Renal cortex interstitium (tissue), 11 donors: ENCODE results near the gene DLGAP3. TPM values are rescaled to one million over a fixed set of nuclear protein-coding genes. Genes with fewer than 3 reads are reported as not detected.

ENCODE experiments used
- DNase-seq, 11 donors: peaks; one replicate each; pipeline ENCODE4 v3.0.0-alpha.2; 2013; ENCODE audit warnings: low read depth in 9 of 11, low spot score in 4 of 11; ENCODE audit errors: extremely low read depth in 1 of 11
- polyA plus RNA-seq, 3 donors: library from polyadenylated mRNA; unstranded; fragments of 120-200 nt; gene quantifications; one replicate each; pipeline ENCODE4 v1.2.1, GENCODE V29; 2013; ENCODE audit not compliant: insufficient read length in 3 of 3

Gene DLGAP3
- polyA plus RNA-seq, 3 donors: 1.4 to 3.0 (median 2.5) TPM

DNA sequence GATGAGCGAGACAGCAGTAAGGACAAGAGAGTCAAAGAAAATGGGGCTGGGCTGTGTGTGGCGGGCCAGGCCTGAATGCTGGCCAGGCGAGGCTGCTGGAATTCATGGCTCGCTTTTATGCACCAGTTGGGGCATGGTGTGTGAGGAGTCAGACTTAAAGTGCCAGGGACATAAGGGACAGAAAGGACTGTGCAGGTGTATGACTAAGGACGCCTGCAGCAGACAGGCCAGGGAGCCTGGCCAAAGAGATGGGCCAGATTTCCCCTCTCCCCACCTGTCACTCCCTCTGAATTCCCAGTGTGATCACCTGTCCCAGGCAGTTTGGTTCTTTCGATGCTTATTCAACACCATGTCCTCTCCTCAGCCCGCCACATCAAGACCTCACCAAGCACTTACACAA, 53.0 kb downstream of the DLGAP3 start:
- no peak for DNase-seq

GRCh38 chr1:34874296-34874952, 55.0 kb downstream of the DLGAP3 start:
- no peak for DNase-seq

DNA sequence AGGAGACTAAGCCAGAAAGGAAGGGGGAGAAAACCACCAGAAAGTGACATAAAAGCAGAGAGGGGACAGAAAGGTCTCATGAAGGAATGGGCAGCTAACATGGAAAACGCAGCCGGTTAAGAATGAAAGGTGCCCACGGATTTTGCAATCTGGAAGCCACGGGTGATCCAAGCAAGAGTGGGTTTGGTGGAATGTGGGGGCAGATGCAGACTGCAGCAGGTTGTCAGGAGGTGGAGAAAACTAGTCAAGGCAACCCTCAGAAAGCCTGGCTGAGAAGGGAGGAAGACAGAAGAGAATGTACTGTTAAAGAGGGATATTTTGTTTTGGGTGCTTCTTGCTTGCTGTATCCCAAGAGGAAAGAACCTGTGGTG, 57.3 kb downstream of the DLGAP3 start:
- DNase-seq: no peak

DNA sequence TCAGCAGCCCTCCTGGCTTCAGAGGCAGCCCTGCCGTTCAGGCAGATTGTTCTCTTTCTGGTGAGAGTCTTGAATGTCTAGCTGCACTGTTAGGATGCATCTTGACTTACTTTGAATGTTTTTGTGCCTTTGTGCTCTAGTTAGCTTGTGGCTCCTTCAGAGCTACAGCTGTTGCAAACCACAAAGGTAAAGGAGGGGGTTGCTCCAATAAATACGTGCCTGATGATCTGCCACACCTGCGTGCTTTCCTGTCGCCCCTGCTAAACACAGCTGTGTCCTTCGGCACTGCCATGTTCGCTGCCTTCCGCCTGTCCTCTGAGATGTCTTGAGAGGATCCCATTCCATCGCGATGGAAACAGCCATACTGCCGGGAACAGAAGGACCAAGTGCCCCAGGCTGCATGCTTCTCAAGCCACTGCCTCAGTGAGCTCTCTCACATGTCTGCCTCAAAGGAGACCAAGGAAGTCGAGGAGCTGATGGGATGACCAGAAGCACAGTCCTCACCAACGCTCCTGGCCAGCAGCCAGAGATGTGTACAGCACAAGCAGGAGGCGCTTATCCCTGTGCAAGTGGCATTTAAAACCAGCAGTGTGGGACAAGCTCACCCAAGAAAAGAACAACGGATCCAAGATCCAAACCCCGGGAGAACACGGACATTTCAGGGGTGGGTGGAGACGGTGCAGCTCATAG, 57.9 kb downstream of the DLGAP3 start:
- DNase-seq: no peak

DNA sequence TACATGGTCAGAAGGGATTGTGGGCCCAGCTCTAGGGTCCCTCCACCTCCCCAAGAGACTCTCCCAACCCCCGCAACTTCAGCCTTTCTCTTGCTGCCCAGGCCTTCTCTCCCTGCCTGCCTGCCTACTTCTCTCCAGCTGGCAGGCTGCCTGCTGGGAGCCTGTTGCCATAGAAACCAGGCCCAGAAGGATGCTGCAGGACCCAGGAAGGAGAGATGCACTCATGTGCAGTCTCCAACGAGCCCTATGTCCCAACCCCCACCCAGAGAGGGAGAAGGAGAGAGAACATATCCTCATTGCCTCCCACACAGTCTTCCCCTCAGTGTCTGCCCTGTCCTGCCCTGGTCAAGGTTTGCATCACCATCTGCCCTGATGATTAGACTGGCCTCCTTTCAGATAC, 59.1 kb downstream of the DLGAP3 start:
- DNase-seq: no peak

GRCh38 chr1:34869760-34870159, 59.7 kb downstream of the DLGAP3 start:
- no peak for DNase-seq

DNA sequence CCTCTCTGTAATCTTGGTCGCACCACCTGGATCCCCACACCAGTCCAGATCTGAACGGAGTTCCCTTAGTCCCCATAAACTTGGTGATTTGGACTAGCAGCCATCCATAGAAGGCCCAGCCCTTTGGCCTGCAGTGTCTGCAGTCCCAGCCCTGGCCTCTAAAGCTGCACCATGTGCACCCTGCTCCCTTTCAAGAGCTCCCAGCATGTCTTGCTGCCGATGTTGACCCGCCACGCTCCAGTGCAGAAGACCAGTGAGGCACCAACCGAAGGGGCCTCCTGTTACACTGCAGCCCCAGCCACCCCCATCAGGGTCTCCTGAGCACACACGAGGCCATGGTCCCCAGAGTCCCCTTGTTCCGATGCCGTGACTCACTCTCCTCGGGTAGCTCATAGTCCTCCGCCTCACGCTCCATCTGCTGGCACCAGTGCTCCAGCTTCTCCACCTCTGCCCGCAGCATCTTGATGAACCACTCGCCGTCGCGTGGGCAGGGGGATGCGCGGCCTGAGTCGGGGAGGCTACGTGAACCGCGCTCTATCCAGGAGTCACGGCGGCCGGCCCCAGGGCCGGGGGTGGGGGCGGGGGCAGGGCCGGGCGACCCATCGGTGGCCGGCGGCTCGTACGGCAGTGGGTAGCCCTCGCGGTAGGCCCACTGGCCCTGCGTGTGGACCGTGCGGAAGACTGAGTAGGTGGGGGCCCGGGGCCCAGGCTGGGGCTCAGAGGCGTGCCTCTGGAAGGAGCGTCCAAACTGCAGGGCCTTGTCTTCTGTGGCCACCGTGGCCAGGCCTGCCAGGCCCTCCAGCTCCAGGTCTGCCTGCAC, 61.0 kb downstream of the DLGAP3 start:
- no peak for DNase-seq

DNA sequence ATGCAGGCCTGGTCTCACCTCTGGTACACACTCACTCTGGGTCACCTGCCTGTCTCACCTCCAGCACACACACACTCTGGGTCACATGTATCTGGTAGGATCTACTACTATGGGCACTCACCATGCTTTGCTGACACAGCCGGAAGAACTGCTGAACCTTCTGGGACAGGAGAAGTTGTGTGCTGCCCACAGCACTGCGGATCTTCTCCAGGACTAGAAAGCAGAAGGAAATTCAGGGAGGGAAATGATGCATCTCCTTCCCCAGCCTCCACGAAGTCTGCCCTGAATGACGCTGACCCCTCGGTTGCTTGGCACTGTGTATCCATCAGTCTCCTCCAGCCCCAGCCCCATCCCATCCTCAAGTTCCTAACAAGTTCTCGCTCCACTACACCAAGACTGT, 62.0 kb downstream of the DLGAP3 start:
- DNase-seq: no peak

GRCh38 chr1:34866762-34867109, 62.7 kb downstream of the DLGAP3 start:
- no peak for DNase-seq

GRCh38 chr1:34865981-34866761, 63.3 kb downstream of the DLGAP3 start:
- peak in 9 of 11 donors; percentile 49 to 82 (median 68) for DNase-seq

DNA sequence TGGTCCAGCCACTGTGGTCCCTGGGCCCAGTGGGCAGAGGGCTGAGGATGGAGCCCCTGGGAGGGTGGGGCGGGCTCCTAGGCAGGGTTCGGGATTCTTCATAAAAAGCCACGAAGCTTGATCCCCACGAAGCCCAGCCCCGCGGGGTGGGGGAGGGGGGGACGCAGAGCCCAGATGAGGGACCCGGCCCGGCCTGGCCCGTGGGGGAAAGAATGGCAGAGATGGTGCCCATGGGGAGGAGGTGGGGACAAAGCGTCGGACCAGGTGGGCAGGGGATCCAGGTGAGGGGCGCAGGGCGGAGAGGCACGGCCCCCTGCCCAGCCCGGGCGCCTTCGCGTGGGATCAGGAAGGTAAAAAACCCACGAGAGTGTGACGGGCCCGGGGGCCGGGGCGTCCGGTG, 63.9 kb downstream of the DLGAP3 start:
- DNase-seq: no peak

GRCh38 chr1:34864759-34865158, 64.7 kb downstream of the DLGAP3 start:
- no peak for DNase-seq

DNA sequence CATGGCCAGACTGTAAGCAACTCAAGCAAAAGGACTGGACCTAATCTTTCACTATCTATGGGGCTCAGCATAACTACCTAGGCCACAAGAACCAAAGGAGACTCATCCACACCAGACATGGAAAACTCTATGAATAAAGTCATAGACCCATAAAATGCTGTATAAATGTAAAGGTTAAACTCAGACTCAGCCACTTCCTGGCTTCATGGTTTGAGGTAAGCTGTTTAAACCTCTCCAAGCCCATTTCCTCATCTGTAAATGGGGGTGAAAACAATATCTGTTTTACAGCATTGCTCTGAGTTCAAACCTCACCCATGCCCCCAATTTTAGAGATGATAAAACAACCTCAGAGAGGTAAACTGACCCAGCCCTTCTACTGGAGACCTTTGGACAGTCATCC, 65.9 kb downstream of the DLGAP3 start:
- no peak for DNase-seq

GRCh38 chr1:34859446-34860200, 69.8 kb downstream of the DLGAP3 start, which contains the start of gene SMIM12:
TSS of gene SMIM12 (minus strand) at chr1:34859749. CDS start at chr1:34855977, 3,772 bp downstream.
- DNase-seq: peak; percentile 69 to 88 (median 83)

DNA sequence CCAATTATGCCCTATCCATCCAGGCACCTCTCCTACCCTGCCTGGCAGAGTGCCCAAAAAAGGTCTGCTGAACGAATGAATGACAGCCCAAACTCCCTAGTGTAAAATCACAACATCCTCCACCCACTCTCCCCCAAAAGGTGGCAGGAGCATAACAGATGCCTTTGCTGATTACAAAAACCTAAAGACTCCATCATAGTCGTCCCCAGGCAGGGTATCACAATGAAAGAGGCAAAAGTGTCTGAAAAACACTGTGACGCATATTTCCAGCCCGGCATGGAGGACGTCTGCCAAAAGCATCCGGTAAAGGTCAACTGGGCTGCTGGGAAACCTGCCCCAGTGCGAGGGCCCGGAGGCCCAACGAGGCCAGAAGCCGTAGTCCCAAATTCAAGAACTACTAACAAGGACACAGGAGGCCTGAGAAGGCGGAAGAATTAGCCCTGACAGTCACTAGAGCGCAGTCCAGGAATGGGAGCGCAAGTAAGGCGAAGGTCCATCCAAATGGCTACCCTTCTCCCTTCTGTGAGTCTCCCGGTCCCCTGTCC, 70.5 kb downstream of the DLGAP3 start:
- DNase-seq: no peak

DNA sequence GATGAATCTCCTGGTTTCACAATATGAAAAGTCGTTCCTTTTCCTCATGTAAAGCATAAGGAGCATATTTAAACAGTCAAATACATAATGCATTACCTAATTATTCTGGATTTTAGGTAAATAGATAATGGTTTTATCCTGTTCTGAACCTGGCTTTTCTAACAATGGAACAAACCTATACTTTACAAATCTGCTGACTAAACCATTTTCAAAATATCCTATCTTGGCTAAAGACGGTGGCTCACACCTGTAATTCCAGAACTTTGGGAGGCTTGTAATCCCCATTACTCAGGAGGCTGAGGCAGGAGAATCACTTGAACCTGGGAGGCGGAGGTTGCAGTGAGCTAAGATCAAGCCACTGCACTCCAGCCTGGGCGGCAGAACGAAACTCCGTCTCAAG, 72.8 kb downstream of the DLGAP3 start:
- DNase-seq: no peak

DNA sequence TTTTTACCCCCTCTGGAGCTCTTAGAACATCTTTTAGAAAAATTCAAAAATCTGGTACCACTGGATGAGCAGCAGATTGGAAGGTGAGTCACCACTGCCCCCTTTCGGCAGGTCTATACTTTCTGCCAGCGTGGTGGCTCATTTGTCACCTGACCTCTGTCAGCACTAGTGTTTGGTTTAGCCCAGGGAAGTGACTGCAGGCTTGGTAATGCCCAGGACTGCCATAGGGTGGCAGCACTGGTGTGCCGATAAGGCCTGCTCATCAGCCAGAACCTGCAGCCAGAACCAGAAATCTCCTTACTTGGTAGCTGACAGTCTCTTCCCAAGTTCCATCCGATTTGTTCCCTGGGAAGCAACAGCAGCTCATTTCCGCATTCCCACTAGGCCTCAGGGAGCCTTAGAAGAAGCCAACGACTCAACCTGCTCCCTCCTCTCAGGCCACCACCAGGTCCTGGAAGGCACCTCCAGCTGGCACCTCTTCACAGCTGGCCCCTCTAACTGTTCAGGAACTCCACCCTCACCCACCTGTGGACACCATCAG, 76.7 kb downstream of the DLGAP3 start:
- peak; percentile 71 to 92 (median 82) for DNase-seq

DNA sequence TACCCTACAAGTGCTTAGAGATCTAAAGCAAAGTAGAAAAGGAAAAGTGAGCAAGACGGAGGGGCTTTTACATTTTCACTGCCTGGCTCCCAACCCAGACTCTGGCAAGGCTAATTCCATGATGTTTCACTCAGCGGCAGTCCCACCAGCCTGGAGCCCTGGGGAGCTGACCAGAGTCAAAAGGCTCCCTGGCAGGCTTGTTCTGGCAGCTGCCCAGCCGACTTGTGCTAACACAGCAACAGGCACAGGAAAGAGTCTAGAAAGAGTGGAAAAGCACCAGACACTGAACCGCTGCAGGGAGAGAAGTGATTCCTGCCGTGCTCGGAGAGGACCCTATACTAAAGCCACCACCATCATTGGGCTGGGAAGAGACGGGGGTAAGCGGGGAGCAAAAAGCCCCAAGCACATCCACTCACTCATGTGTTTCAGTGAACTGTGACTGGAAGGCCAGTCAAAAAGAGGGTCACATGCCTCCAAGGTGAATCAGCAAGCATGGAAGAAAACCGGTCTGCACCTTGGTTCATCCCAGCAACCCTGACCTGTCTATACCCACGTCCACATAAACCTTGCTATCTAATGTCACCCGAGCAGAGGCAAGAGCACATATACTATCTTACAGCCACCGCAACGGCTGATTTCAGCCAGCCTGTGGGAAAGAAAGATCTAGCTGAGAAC, 77.9 kb downstream of the DLGAP3 start:
- DNase-seq: no peak
